T-cell (primary cell): Measurements from ENCODE around the gene SERPINA5. TPM values are rescaled to one million over a fixed set of nuclear protein-coding genes. Genes with fewer than 3 reads are reported as not detected.

Experiments
- total RNA-seq, 35 experiments: library from RNA in 6 of 35; stranded (reverse) in 6 of 35; fragments of 120-200 nt in 1 of 35; gene quantifications; one replicate each; pipeline versions ENCODE4 v1.2.1 to v1.2.4 and lab custom pipeline; 2013 to 2026

Gene SERPINA5
- total RNA-seq, 5 donors from 2014 or later (not counting 1 experiment from before 2014, with no cell fraction given) = 0.92 to 1.1 (median 0.99) TPM; not detected in 2

Other genes with a start within 250 kb of the SERPINA5 start
- not detected for gene SERPINA2, start 214.7 kb upstream of the SERPINA5 start, total RNA-seq
- gene SERPINA1, start 192.8 kb upstream of the SERPINA5 start, total RNA-seq = 10 to 100 TPM in 1 of 5 donors, 1 to 10 TPM in 3, under 1 TPM in 1; 0.63 to 11.1 (median 6.7) TPM
- gene SERPINA11, start 128.6 kb upstream of the SERPINA5 start, total RNA-seq = not detected
- not detected for gene SERPINA9, start 105.2 kb upstream of the SERPINA5 start, total RNA-seq
- gene SERPINA12, start 72.0 kb upstream of the SERPINA5 start, total RNA-seq = not detected
- gene SERPINA4, start 20.0 kb upstream of the SERPINA5 start, total RNA-seq = under 1 TPM in 1 of 5 donors, not detected in 4; 0.22 TPM
- 1 to 10 TPM in 3 of 5 donors, not detected in 2; 4.0 to 6.1 (median 4.4) TPM for gene SERPINA3, start 31.0 kb downstream of the SERPINA5 start, total RNA-seq
- gene GSC, start 188.7 kb downstream of the SERPINA5 start, total RNA-seq = under 1 TPM in 2 of 5 donors, not detected in 3; 0.37 to 0.59 TPM